A549 (cell line): Measurements from ENCODE around the gene OTUD7B. TPM values are rescaled to one million over a fixed set of nuclear protein-coding genes. Genes with fewer than 3 reads are reported as not detected.

Experiments
- ATAC-seq, 2 experiments: fragments of 200-7000 bp in 1 of 2; fragments of >200 bp in 1 of 2; cut with Nextera tagmentation in 1 of 2; cut with Tn5 transposase in 1 of 2; 3 replicates each; pipeline versions ENCODE4 v1.8.0 to v1.9.1; 2018 to 2020; ENCODE audit warnings: mild to moderate bottlenecking in 1 of 2, moderate library complexity in 1 of 2
- CTCF ChIA-PET: fragments of 300-600 bp; sonication (Branson Sonifier 250); formaldehyde crosslinking; extraction: SDS; loops from one replicate; lab custom pipeline; 2021; ENCODE audit warnings: antibody characterized with exemption, inconsistent platforms; lab: Yijun Ruan, JAX
- POLR2A ChIA-PET: fragments of 350-600 bp; formaldehyde crosslinking; extraction: SDS; loops from one replicate; lab custom pipeline; 2021; ENCODE audit warnings: antibody characterized with exemption, inconsistent platforms; lab: Yijun Ruan, JAX
- DNase-seq, 2 experiments: peaks; one replicate each; pipeline versions ENCODE4 v3.0.0 to v3.0.0-alpha.2; 2011 to 2016; ENCODE audit warnings: low read depth in 1 of 2, low spot score in 1 of 2
- FAIRE-seq: peaks from 2 replicates; lab custom pipeline; 2011; peaks lifted over from hg19 to GRCh38; lab: Jason Lieb, UNC
- H3K27ac ChIP-seq, 2 experiments: fragments of >200 bp; sonication (Bioruptor Twin); formaldehyde crosslinking; 3 replicates each; pipeline ENCODE4 v1.5.1; 2016 to 2017
- H3K4me1 ChIP-seq: fragments of >200 bp; sonication (Bioruptor Twin); formaldehyde crosslinking; 3 replicates; pipeline ENCODE4 v1.6.1; 2016
- H3K4me2 ChIP-seq: fragments of >200 bp; sonication (Bioruptor Twin); formaldehyde crosslinking; 3 replicates; pipeline ENCODE4 v1.6.1; 2016
- H3K4me3 ChIP-seq: fragments of >200 bp; sonication (Bioruptor Twin); formaldehyde crosslinking; 3 replicates; pipeline ENCODE4 v1.5.1; 2016
- H3K9me3 ChIP-seq: fragments of >200 bp; sonication (Bioruptor Twin); formaldehyde crosslinking; 3 replicates; pipeline ENCODE4 v1.6.1; 2016
- ATOH8 ChIP-seq: fragments of 250-450 bp; sonication (Bioruptor Pico); IDR thresholded peaks from 2 replicates; pipeline ENCODE4 v1.5.0; 2020; ENCODE audit warnings: low read depth, mild to moderate bottlenecking, moderate library complexity
- BHLHE40 ChIP-seq: IDR thresholded peaks from 2 replicates; pipeline ENCODE4 v1.6.1; 2012; ENCODE audit warnings: low read depth, low read length, inconsistent platforms
- CBX2 ChIP-seq: fragments of 200-600 bp; sonication (generic); IDR thresholded peaks from 2 replicates; pipeline ENCODE4 v1.6.1; 2016; ENCODE audit warnings: low read depth, mild to moderate bottlenecking, borderline replicate concordance
- CEBPB ChIP-seq, 2 experiments: fragments of >200 bp in 1 of 2; sonication (Bioruptor Twin) in 1 of 2; formaldehyde crosslinking in 1 of 2; IDR thresholded peaks; 2 replicates each; pipeline ENCODE4 v1.6.1; 2012 to 2016
- CHD4 ChIP-seq: fragments of 200-600 bp; sonication (generic); IDR thresholded peaks from 2 replicates; pipeline ENCODE4 v1.6.1; 2016; ENCODE audit warnings: antibody characterized with exemption, mild to moderate bottlenecking, borderline replicate concordance
- EHMT2 ChIP-seq: fragments of 200-600 bp; sonication (generic); IDR thresholded peaks from 2 replicates; pipeline ENCODE4 v1.6.1; 2016; ENCODE audit warnings: antibody characterized with exemption, low read depth, mild to moderate bottlenecking, moderate library complexity
- FOSL2 ChIP-seq, 2 experiments: fragments of 450-650 bp in 1 of 2; fragments of >200 bp in 1 of 2; sonication (Bioruptor Twin) in 1 of 2; formaldehyde crosslinking; IDR thresholded peaks; 2 replicates each; pipeline versions ENCODE4 v1.5.0 to v1.6.1; 2016 to 2020; ENCODE audit warnings: mild to moderate bottlenecking in 1 of 2, moderate library complexity in 1 of 2
- FOXS1 ChIP-seq: fragments of 250-450 bp; sonication (Bioruptor Pico); IDR thresholded peaks from 2 replicates; pipeline ENCODE4 v1.5.0; 2020; ENCODE audit warnings: mild to moderate bottlenecking, moderate library complexity
- GATA3 ChIP-seq: IDR thresholded peaks from 2 replicates; pipeline ENCODE4 v1.6.1; 2012; ENCODE audit warnings: borderline replicate concordance
- HDAC2 ChIP-seq: fragments of 200-600 bp; sonication (generic); IDR thresholded peaks from 2 replicates; pipeline ENCODE4 v1.6.1; 2016
- HMGXB4 ChIP-seq: fragments of 250-450 bp; sonication (Bioruptor Pico); IDR thresholded peaks from 2 replicates; pipeline ENCODE4 v1.5.0; 2021; ENCODE audit warnings: mild to moderate bottlenecking, moderate library complexity, borderline replicate concordance
- HOXA7 ChIP-seq: fragments of 250-450 bp; sonication (Bioruptor Pico); IDR thresholded peaks from 2 replicates; pipeline ENCODE4 v1.5.0; 2020; ENCODE audit warnings: mild to moderate bottlenecking, moderate library complexity
- HOXB5 ChIP-seq: fragments of 250-450 bp; sonication (Bioruptor Pico); IDR thresholded peaks from 2 replicates; pipeline ENCODE4 v1.5.0; 2020; ENCODE audit warnings: mild to moderate bottlenecking, moderate library complexity
- JUN ChIP-seq, 2 experiments: fragments of >200 bp; sonication (Bioruptor Twin); formaldehyde crosslinking; IDR thresholded peaks; 2 replicates in 1 of 2; 3 replicates in 1 of 2; pipeline ENCODE4 v1.6.1; 2016 to 2017
- MAFK ChIP-seq: fragments of 450-650 bp; IDR thresholded peaks from 2 replicates; pipeline ENCODE4 v1.6.1; 2014; ENCODE audit not compliant: partially characterized antibody
- MYC ChIP-seq: IDR thresholded peaks from 2 replicates; pipeline ENCODE4 v1.6.1; 2012; ENCODE audit warnings: mild to moderate bottlenecking, inconsistent platforms, low read length, improper control_type of control experiment, borderline replicate concordance
- RAD21 ChIP-seq, 2 experiments: fragments of >200 bp in 1 of 2; sonication (Bioruptor Twin) in 1 of 2; formaldehyde crosslinking in 1 of 2; IDR thresholded peaks in 1 of 2; conservative IDR thresholded peaks in 1 of 2; 2 replicates in 1 of 2; 3 replicates in 1 of 2; pipeline ENCODE4 v1.6.1; 2012 to 2018; ENCODE audit warnings: inconsistent platforms in 1 of 2
- RARB ChIP-seq: fragments of 250-450 bp; sonication (Bioruptor Pico); IDR thresholded peaks from 2 replicates; pipeline ENCODE4 v1.8.0; 2021; ENCODE audit warnings: mild to moderate bottlenecking, moderate library complexity
- RFX5 ChIP-seq: fragments of 450-650 bp; IDR thresholded peaks from 2 replicates; pipeline ENCODE4 v1.7.1; 2014; ENCODE audit warnings: antibody characterized with exemption, mild to moderate bottlenecking, moderate library complexity
- RNF2 ChIP-seq: fragments of 200-600 bp; sonication (generic); IDR thresholded peaks from 2 replicates; pipeline ENCODE4 v1.6.1; 2016; ENCODE audit warnings: low read depth, mild to moderate bottlenecking, antibody characterized with exemption, moderate library complexity, borderline replicate concordance
- SMC3 ChIP-seq: fragments of >200 bp; sonication (Bioruptor Twin); formaldehyde crosslinking; IDR thresholded peaks from 3 replicates; pipeline ENCODE4 v1.6.1; 2018; ENCODE audit warnings: inconsistent platforms
- TFCP2L1 ChIP-seq: fragments of 250-450 bp; sonication (Bioruptor Pico); IDR thresholded peaks from 2 replicates; pipeline ENCODE4 v1.5.0; 2021; ENCODE audit warnings: mild to moderate bottlenecking
- ZFP36 ChIP-seq: fragments of 450-650 bp; IDR thresholded peaks from 2 replicates; pipeline ENCODE4 v1.6.1; 2014; ENCODE audit warnings: borderline replicate concordance; ENCODE audit not compliant: partially characterized antibody
- ZNF302 ChIP-seq: fragments of 250-450 bp; sonication (Bioruptor Pico); IDR thresholded peaks from 2 replicates; pipeline ENCODE4 v1.9.0; 2021; ENCODE audit warnings: inconsistent platforms, mild to moderate bottlenecking, moderate library complexity
- WGBS: methylation state at CpG from one replicate; pipeline ENCODE4 v1.1.6; 2017; ENCODE audit errors: missing lambda C conversion rate; 5-methylcytosine and 5-hydroxymethylcytosine counted together
- polyA plus RNA-seq, 4 experiments: library from polyadenylated mRNA; depleted of rRNA in 3 of 4; stranded (reverse); fragments of >200 nt; fragmentation: RNase III in 1 of 4; extraction: RNeasy Plus Mini Kit Qiagen cat#74134 plus additional on column Dnase treatment in 1 of 4; gene quantifications; 2 replicates in 3 of 4; 3 replicates in 1 of 4; pipeline ENCODE4 v1.2.3, GENCODE V29; 2011 to 2017
- TF ChIP-seq, protein P1 (sequence below): fragments of >200 bp; sonication (Bioruptor Twin); formaldehyde crosslinking; IDR thresholded peaks from 3 replicates; pipeline ENCODE4 v1.6.1; 2016
- TF ChIP-seq, protein P2 (sequence below): fragments of 450-650 bp; IDR thresholded peaks from 2 replicates; pipeline ENCODE4 v1.6.1; 2014; ENCODE audit warnings: antibody characterized with exemption
- TF ChIP-seq, protein P3 (sequence below): IDR thresholded peaks from 2 replicates; pipeline ENCODE4 v1.6.1; 2012; ENCODE audit warnings: low read depth, borderline replicate concordance

The OTUD7B gene
- polyA plus RNA-seq, 2 of the 4 experiments (the other 2 are of a cell fraction): 8.0 to 12.1 TPM

DNA sequence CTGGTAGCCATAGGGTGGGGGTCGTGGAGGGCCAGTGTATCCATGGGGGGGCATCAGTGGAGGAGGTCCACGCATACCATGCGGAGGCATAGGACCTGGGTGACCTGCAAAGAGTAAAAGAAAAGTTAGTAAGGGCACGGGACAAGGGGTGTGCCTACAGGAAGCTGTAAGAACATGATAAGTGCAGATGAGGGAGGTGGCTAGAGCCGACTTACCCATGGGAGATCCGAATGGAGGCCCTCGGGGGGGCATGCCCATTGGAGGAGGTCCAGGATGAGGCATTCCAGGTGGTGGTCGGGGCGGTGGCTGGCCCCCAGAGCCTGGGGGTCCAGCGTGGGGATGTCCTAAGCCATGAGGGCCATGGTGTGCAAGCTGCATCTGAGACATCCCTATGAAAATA lies 86.9 kb downstream of the OTUD7B start:
- no peak for DNase-seq
- Histone ChIP-seq H3K4me2 (no peak overlapping the region), H3K4me3 (no peak overlapping the region), H3K27ac (no peak overlapping the region), H3K4me1 (peaks cover 16% of the 10 kb centered on the region), H3K9me3 (no peaks in the 10 kb centered on the region)
- no peak for TF ChIP-seq CEBPB (IDR thresholded peaks at IDR 0.05)
- TF ChIP-seq, protein P1, sequence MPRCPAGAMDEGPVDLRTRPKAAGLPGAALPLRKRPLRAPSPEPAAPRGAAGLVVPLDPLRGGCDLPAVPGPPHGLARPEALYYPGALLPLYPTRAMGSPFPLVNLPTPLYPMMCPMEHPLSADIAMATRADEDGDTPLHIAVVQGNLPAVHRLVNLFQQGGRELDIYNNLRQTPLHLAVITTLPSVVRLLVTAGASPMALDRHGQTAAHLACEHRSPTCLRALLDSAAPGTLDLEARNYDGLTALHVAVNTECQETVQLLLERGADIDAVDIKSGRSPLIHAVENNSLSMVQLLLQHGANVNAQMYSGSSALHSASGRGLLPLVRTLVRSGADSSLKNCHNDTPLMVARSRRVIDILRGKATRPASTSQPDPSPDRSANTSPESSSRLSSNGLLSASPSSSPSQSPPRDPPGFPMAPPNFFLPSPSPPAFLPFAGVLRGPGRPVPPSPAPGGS: no peak
- no peak for TF ChIP-seq SMC3
- POLR2A ChIA-PET: interaction anchor here (0.6 kb wide), 1 partner anchor 36 kb away, joined by 4 read pairs; no protein-coding TSS in a partner anchor
- ATAC-seq: no peak
- CTCF ChIA-PET: interaction anchor here (0.7 to 1.2 kb wide), 4 partner anchors 8 to 35 kb away, joined by 3 to 4 read pairs (median 3); no protein-coding TSS in a partner anchor
- 87% methylated on average over 10 of the region's 10 CpGs for WGBS
- no peak for FAIRE-seq

GRCh38 chr1:149917571-149918144 lies 92.9 kb downstream of the OTUD7B start, which contains the start of gene SV2A:
Gene SV2A, minus strand, starts transcription at chr1:149917844. Its CDS starts 4,004 bp downstream, at chr1:149913840.
- FAIRE-seq (no peak), DNase-seq (no peak)
- ChIA-PET CTCF (no interaction called here), POLR2A (no interaction called here)
- H3K4me3 ChIP-seq: no peak within 1 kb of the TSS
- TF ChIP-seq HMGXB4 (CRISPR knock-in tag) (no peak), CBX2 (no peak), MYC (no peak), JUN (IDR thresholded peaks at IDR 0.05) (no peak), FOXS1 (CRISPR knock-in tag) (no peak), RARB (CRISPR knock-in tag) (no peak), RNF2 (no peak), GATA3 (no peak), CEBPB (IDR thresholded peaks at IDR 0.05) (no peak), SMC3 (no peak), CHD4 (no peak), ATOH8 (no peak)
- TF ChIP-seq, all 56 proteins: peak for 0
- no peak within 1 kb of the TSS for H3K27ac ChIP-seq
- 55% methylated on average over 16 of the region's 24 CpGs for WGBS
- H3K9me3 ChIP-seq: no peaks in the 10 kb centered on the region
- H3K4me2 ChIP-seq: no peak within 1 kb of the TSS
- ATAC-seq: no peak
- no peaks in the 10 kb centered on the region for H3K4me1 ChIP-seq

GRCh38 chr1:149916898-149917252 lies 93.7 kb downstream of the OTUD7B start:
- DNase-seq: no peak
- FAIRE-seq: no peak
- Histone ChIP-seq H3K9me3 (no peaks in the 10 kb centered on the region), H3K4me3 (no peak overlapping the region), H3K4me2 (no peak overlapping the region), H3K4me1 (no peaks in the 10 kb centered on the region), H3K27ac (no peak overlapping the region)
- POLR2A ChIA-PET: no interaction called here
- WGBS: 48% methylated on average over 9 of the region's 10 CpGs
- ATAC-seq: no peak
- CTCF ChIA-PET: interaction anchor here (0.9 kb wide), 1 partner anchor 29 kb away, joined by 3 read pairs; a partner anchor contains a TSS
- no peak for TF ChIP-seq HOXB5 (CRISPR knock-in tag)
- TF ChIP-seq FOSL2 (IDR thresholded peaks at IDR 0.05): no peak
- no peak for TF ChIP-seq FOSL2 (CRISPR knock-in tag; IDR thresholded peaks at IDR 0.05)
- TF ChIP-seq, protein P2, sequence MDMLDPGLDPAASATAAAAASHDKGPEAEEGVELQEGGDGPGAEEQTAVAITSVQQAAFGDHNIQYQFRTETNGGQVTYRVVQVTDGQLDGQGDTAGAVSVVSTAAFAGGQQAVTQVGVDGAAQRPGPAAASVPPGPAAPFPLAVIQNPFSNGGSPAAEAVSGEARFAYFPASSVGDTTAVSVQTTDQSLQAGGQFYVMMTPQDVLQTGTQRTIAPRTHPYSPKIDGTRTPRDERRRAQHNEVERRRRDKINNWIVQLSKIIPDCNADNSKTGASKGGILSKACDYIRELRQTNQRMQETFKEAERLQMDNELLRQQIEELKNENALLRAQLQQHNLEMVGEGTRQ: no peak
- TF ChIP-seq RFX5: no peak
- TF ChIP-seq MAFK: no peak
- TF ChIP-seq ZFP36: no peak
- TF ChIP-seq RAD21 (conservative IDR thresholded peaks at IDR 0.05 in 1 of 2, IDR thresholded peaks at IDR 0.05 in 1 of 2): no peak
- TF ChIP-seq, protein P3, sequence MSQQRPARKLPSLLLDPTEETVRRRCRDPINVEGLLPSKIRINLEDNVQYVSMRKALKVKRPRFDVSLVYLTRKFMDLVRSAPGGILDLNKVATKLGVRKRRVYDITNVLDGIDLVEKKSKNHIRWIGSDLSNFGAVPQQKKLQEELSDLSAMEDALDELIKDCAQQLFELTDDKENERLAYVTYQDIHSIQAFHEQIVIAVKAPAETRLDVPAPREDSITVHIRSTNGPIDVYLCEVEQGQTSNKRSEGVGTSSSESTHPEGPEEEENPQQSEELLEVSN: no peak
- TF ChIP-seq EHMT2: no peak
- no peak for TF ChIP-seq HDAC2
- TF ChIP-seq ZNF302: no peak
- TF ChIP-seq TFCP2L1 (CRISPR knock-in tag): no peak
- TF ChIP-seq BHLHE40: no peak
- TF ChIP-seq HOXA7: no peak
- no peak for TF ChIP-seq CHD4
- no peak for TF ChIP-seq ATOH8
- no peak for TF ChIP-seq FOXS1 (CRISPR knock-in tag)
